WTC11 (cell line): ENCODE results near the gene PARPBP. TPM values are rescaled to one million over a fixed set of nuclear protein-coding genes. Genes with fewer than 3 reads are reported as not detected.

Experiments used
- ATAC-seq: fragments of 200-7000 bp; cut with Tn5 transposase; 2 replicates; pipeline ENCODE4 v1.10.0; 2021; ENCODE audit warnings: mild to moderate bottlenecking, moderate library complexity
- Bru-seq: library from RNA; stranded (reverse); fragments of 400-500 nt; gene quantifications from one replicate; lab custom pipeline; 2021; lab: Mats Ljungman, UMichigan
- CTCF ChIA-PET: fragments of 300-600 bp; sonication (Branson Sonifier 250); formaldehyde crosslinking; loops from one replicate; lab custom pipeline; 2021; ENCODE audit warnings: antibody characterized with exemption; lab: Charles Lee
- POLR2A ChIA-PET: fragments of 350-600 bp; sonication (Branson Sonifier 250); formaldehyde crosslinking; loops from one replicate; lab custom pipeline; 2021; ENCODE audit warnings: antibody characterized with exemption; lab: Charles Lee
- DNase-seq: peaks from one replicate; pipeline ENCODE4 v3.0.0; 2021; ENCODE audit warnings: low spot score
- H3K27ac Mint-ChIP-seq: 2 replicates; pipeline ENCODE4 v1.8.0; 2021; ENCODE audit warnings: mixed read lengths
- H3K27me3 Mint-ChIP-seq: 2 replicates; pipeline ENCODE4 v1.8.0; 2021; ENCODE audit warnings: low read depth, mild to moderate bottlenecking, moderate library complexity, mixed read lengths
- H3K36me3 Mint-ChIP-seq: 2 replicates; pipeline ENCODE4 v1.8.0; 2021; ENCODE audit warnings: mixed read lengths
- H3K4me1 Mint-ChIP-seq: 2 replicates; pipeline ENCODE4 v1.8.0; 2022; ENCODE audit warnings: mixed read lengths
- H3K4me3 Mint-ChIP-seq: 2 replicates; pipeline ENCODE4 v1.8.0; 2021; ENCODE audit warnings: mild to moderate bottlenecking, moderate library complexity, mixed read lengths
- H3K9me3 Mint-ChIP-seq: 2 replicates; pipeline ENCODE4 v1.8.0; 2021; ENCODE audit warnings: mixed read lengths
- ARID4B ChIP-seq: sonication (generic); formaldehyde crosslinking; IDR thresholded peaks from 2 replicates; pipeline ENCODE4 v1.8.0; 2023; ENCODE audit warnings: missing genetic modification reagents, mild to moderate bottlenecking, borderline replicate concordance
- ATF6 ChIP-seq: sonication (generic); formaldehyde crosslinking; IDR thresholded peaks from 2 replicates; pipeline ENCODE4 v1.8.1; 2023; ENCODE audit warnings: mild to moderate bottlenecking, missing genetic modification reagents
- CREB1 ChIP-seq: sonication (generic); formaldehyde crosslinking; IDR thresholded peaks from 2 replicates; pipeline ENCODE4 v1.8.0; 2023; ENCODE audit warnings: mild to moderate bottlenecking, missing genetic modification reagents
- CREM ChIP-seq: sonication (generic); formaldehyde crosslinking; IDR thresholded peaks from 2 replicates; pipeline ENCODE4 v1.8.1; 2022; ENCODE audit warnings: mild to moderate bottlenecking, missing genetic modification reagents, moderate library complexity
- E2F5 ChIP-seq: sonication (generic); formaldehyde crosslinking; IDR thresholded peaks from 2 replicates; pipeline ENCODE4 v1.8.1; 2022; ENCODE audit warnings: mild to moderate bottlenecking, moderate library complexity, missing genetic modification reagents
- EMX1 ChIP-seq: fragments of 250-450 bp; sonication (Bioruptor Pico); IDR thresholded peaks from 2 replicates; pipeline ENCODE4 v1.8.0; 2021; ENCODE audit warnings: mild to moderate bottlenecking
- FOXK1 ChIP-seq: sonication (generic); formaldehyde crosslinking; IDR thresholded peaks from 2 replicates; pipeline ENCODE4 v1.8.0; 2022; ENCODE audit warnings: mild to moderate bottlenecking, moderate library complexity, missing genetic modification reagents
- FOXP1 ChIP-seq: sonication (generic); formaldehyde crosslinking; IDR thresholded peaks from 2 replicates; pipeline ENCODE4 v1.8.0; 2022; ENCODE audit warnings: missing genetic modification reagents, mild to moderate bottlenecking, moderate library complexity, borderline replicate concordance
- FOXP4 ChIP-seq: sonication (generic); formaldehyde crosslinking; IDR thresholded peaks from 2 replicates; pipeline ENCODE4 v1.8.0; 2022; ENCODE audit warnings: mild to moderate bottlenecking, missing genetic modification reagents
- HMGXB4 ChIP-seq: sonication (generic); formaldehyde crosslinking; IDR thresholded peaks from 2 replicates; pipeline ENCODE4 v1.8.1; 2023; ENCODE audit warnings: mild to moderate bottlenecking, moderate library complexity, missing genetic modification reagents
- JUN ChIP-seq: sonication (generic); formaldehyde crosslinking; IDR thresholded peaks from 2 replicates; pipeline ENCODE4 v1.8.0; 2023; ENCODE audit warnings: mild to moderate bottlenecking, missing genetic modification reagents
- MYBL2 ChIP-seq: sonication (generic); formaldehyde crosslinking; IDR thresholded peaks from 2 replicates; pipeline ENCODE4 v1.8.1; 2023; ENCODE audit warnings: mild to moderate bottlenecking, moderate library complexity, missing genetic modification reagents
- NFYB ChIP-seq: sonication (generic); formaldehyde crosslinking; conservative IDR thresholded peaks from 2 replicates; pipeline ENCODE4 v1.8.0; 2022; ENCODE audit warnings: low read depth, missing genetic modification reagents
- NR2C2 ChIP-seq: sonication (generic); formaldehyde crosslinking; IDR thresholded peaks from 2 replicates; pipeline ENCODE4 v1.8.0; 2022; ENCODE audit warnings: mild to moderate bottlenecking, missing genetic modification reagents
- SMAD3 ChIP-seq: sonication (generic); formaldehyde crosslinking; IDR thresholded peaks from 2 replicates; pipeline ENCODE4 v1.8.0; 2022; ENCODE audit warnings: missing genetic modification reagents, mild to moderate bottlenecking, borderline replicate concordance
- SP1 ChIP-seq: sonication (generic); formaldehyde crosslinking; conservative IDR thresholded peaks from 2 replicates; pipeline ENCODE4 v1.8.1; 2022; ENCODE audit warnings: missing genetic modification reagents
- TCF7 ChIP-seq: sonication (generic); formaldehyde crosslinking; IDR thresholded peaks from 2 replicates; pipeline ENCODE4 v1.8.0; 2022; ENCODE audit warnings: mild to moderate bottlenecking, low read depth, missing genetic modification reagents, moderate library complexity
- TEAD1 ChIP-seq: sonication (generic); formaldehyde crosslinking; IDR thresholded peaks from 2 replicates; pipeline ENCODE4 v1.8.0; 2022; ENCODE audit warnings: mild to moderate bottlenecking, missing genetic modification reagents
- ZNF121 ChIP-seq: sonication (generic); formaldehyde crosslinking; IDR thresholded peaks from 2 replicates; pipeline ENCODE4 v1.8.0; 2023; ENCODE audit warnings: missing genetic modification reagents
- ZNF232 ChIP-seq: sonication (generic); formaldehyde crosslinking; IDR thresholded peaks from 2 replicates; pipeline ENCODE4 v1.8.0; 2022; ENCODE audit warnings: mild to moderate bottlenecking, missing genetic modification reagents
- long read RNA-seq, 3 experiments: library from RNA in 1 of 3; library from capped mRNA in 1 of 3; library from polyadenylated mRNA in 1 of 3; unstranded in 2 of 3; stranded (forward) in 1 of 3; transcript quantifications; one replicate each; pipeline ENCODE4 v2.0.0, GENCODE V29; 2021
- total RNA-seq: library from RNA; stranded (reverse); gene quantifications from 3 replicates; pipeline ENCODE4 v1.2.3, GENCODE V29; 2021

Gene PARPBP
- 18.9 to 20.5 TPM (median 19.2 TPM) in 3 replicates for total RNA-seq
- Bru-seq, nascent RNA, result percentile 86 among the genes with signal in this experiment
- long read RNA-seq, experiment 1, transcript PARPBP-203 (11 exons, 1,916 nt), result minor isoform, 6 of 189 reads
- long read RNA-seq, experiment 1, transcript PARPBP-201 (11 exons, 3,014 nt), result major isoform, 38 of 189 reads
- long read RNA-seq, experiment 1, transcript PARPBP-209 (3 exons, 976 nt), result minor isoform, 13 of 189 reads
- long read RNA-seq, experiment 1, partial matches to known transcripts, result 14 of 189 reads
- long read RNA-seq, experiment 1, other reads (novel, unspliced or antisense), result 117 of 189 reads
- long read RNA-seq, experiment 2, partial matches to known transcripts, result 6 of 18 reads
- long read RNA-seq, experiment 2, other reads (novel, unspliced or antisense), result 10 of 18 reads
- long read RNA-seq, experiment 3, transcript PARPBP-209 (3 exons, 976 nt), result major isoform, 10 of 74 reads
- long read RNA-seq, experiment 3, transcript PARPBP-201 (11 exons, 3,014 nt), result minor isoform, 8 of 74 reads
- long read RNA-seq, experiment 3, partial matches to known transcripts, result 8 of 74 reads
- long read RNA-seq, experiment 3, other reads (novel, unspliced or antisense), result 45 of 74 reads

- H3K4me3 Mint-ChIP-seq, result peak within 1 kb of the TSS; percentile 94
- POLR2A ChIA-PET, result interaction anchor here (1.5 kb wide), 1 partner anchor 58 kb away, joined by 3 read pairs; the partner anchor contains the start of gene WASHC3
- no peaks in the 10 kb centered on the region for H3K9me3 Mint-ChIP-seq
- ATAC-seq, result peak; percentile 94
- CTCF ChIA-PET, result interaction anchor here (0.5 to 1.7 kb wide), 3 partner anchors 180 to 1378 kb away, joined by 3 to 7 read pairs (median 5); no protein-coding TSS in a partner anchor
- H3K27me3 Mint-ChIP-seq, result no peaks in the 10 kb centered on the region
- H3K4me1 Mint-ChIP-seq, result peaks cover 14% of the 10 kb centered on the region
- peak within 1 kb of the TSS; percentile 98 for H3K27ac Mint-ChIP-seq
- peaks cover 38% of the 10 kb centered on the region for H3K36me3 Mint-ChIP-seq
- DNase-seq, result peak; percentile 93
- peak; percentile 23; the same call in 1 of the 2 replicates for TF ChIP-seq HMGXB4 (CRISPR knock-in tag)
- TF ChIP-seq ZNF121 (CRISPR knock-in tag), result no peak
- peak; percentile 62; the same call in 1 of the 2 replicates for TF ChIP-seq CREB1
- TF ChIP-seq EMX1 (CRISPR knock-in tag), result no peak
- 0 out of 2 replicates have a peak, but pooled peaks have one; percentile 18 for TF ChIP-seq SMAD3
- TF ChIP-seq E2F5, result no peak
- TF ChIP-seq MYBL2 (CRISPR knock-in tag), result peak; percentile 95
- TF ChIP-seq FOXP4 (CRISPR knock-in tag), result 0 out of 2 replicates have a peak, but pooled peaks have one; percentile 34
- TF ChIP-seq ATF6 (CRISPR knock-in tag), result no peak
- TF ChIP-seq FOXP1 (CRISPR knock-in tag), result peak; percentile 71; the same call in 1 of the 2 replicates
- TF ChIP-seq SP1, result peak; percentile 72
- TF ChIP-seq CREM (CRISPR knock-in tag), result no peak; the same call in 1 of the 2 replicates
- TF ChIP-seq FOXK1 (CRISPR knock-in tag), result peak; percentile 66; the same call in 1 of the 2 replicates
- peak; percentile 66; the same call in 1 of the 2 replicates for TF ChIP-seq ZNF232 (CRISPR knock-in tag)
- TF ChIP-seq NFYB, result peak; percentile 79
- TF ChIP-seq NR2C2 (CRISPR knock-in tag), result peak; percentile 96
- no peak for TF ChIP-seq TCF7
- TF ChIP-seq ARID4B, result peak; percentile 95
- TF ChIP-seq JUN (CRISPR knock-in tag), result no peak
- TF ChIP-seq TEAD1 (CRISPR knock-in tag), result peak; percentile 72
Measured at GRCh38 chr12:102119674-102120563, at the start of gene PARPBP, which contains the start of gene NUP37. TSS of gene PARPBP (plus strand) at chr12:102120183. CDS start at chr12:102123889, 3,706 bp downstream. TSS of gene NUP37 (minus strand) at chr12:102120114. CDS start at chr12:102118518, 1,596 bp downstream.
